GM12864 (cell line): ENCODE data around the gene CTSO.

Experiments used
- DNase-seq: peaks from one replicate; pipeline ENCODE4 v3.0.0-alpha.2; 2011; ENCODE audit warnings: low read depth
- H3K4me3 ChIP-seq: 2 replicates; pipeline ENCODE4 v1.5.1; 2011; ENCODE audit warnings: mild to moderate bottlenecking, low read depth, low read length, control low read depth
- TF ChIP-seq, protein P1 (sequence below): IDR thresholded peaks from 2 replicates; pipeline ENCODE4 v1.5.1; 2011; ENCODE audit warnings: low read depth, mild to moderate bottlenecking, moderate library complexity, low read length, control low read depth, inconsistent platforms; ENCODE audit errors: missing control alignments

CTSO gene

GRCh38 chr4:155956461-155956860 is 2.8 kb upstream of the CTSO start:
- TF ChIP-seq, protein P1, sequence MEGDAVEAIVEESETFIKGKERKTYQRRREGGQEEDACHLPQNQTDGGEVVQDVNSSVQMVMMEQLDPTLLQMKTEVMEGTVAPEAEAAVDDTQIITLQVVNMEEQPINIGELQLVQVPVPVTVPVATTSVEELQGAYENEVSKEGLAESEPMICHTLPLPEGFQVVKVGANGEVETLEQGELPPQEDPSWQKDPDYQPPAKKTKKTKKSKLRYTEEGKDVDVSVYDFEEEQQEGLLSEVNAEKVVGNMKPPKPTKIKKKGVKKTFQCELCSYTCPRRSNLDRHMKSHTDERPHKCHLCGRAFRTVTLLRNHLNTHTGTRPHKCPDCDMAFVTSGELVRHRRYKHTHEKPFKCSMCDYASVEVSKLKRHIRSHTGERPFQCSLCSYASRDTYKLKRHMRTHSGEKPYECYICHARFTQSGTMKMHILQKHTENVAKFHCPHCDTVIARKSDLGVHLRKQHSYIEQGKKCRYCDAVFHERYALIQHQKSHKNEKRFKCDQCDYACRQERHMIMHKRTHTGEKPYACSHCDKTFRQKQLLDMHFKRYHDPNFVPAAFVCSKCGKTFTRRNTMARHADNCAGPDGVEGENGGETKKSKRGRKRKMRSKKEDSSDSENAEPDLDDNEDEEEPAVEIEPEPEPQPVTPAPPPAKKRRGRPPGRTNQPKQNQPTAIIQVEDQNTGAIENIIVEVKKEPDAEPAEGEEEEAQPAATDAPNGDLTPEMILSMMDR: no peak
- no peak overlapping the region for H3K4me3 ChIP-seq
- DNase-seq: no peak

GRCh38 chr4:155954939-155955338 is 1.3 kb upstream of the CTSO start:
- TF ChIP-seq, protein P1: no peak
- no peak for DNase-seq
- no peak overlapping the region for H3K4me3 ChIP-seq

DNA sequence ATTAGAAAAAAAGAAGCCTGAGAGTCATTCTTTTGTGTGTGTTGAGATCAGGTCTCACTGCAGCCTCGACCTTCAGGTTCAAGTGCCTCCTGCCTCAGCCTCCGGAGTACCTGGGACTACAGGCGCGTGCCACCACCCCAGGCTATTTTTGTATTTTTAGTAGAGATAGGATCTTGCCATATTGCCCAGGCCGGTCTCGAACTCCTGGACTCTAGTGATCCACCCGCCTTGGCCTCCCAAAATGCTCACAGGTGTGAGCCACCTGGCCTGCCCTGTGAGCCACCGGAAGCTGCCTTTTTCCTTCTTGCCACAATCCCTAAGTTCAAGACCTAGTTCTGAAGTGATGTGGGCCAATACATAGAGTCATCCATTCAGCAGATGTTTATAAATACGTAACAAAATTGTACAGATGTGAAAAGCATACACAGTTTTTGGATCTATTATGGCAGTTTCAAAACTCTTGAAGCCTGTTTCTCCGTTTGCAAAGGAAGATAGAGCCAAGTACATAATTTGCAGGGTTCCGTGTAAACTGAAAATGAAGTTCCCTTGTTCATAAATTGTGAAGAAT is 536 bp upstream of the CTSO start:
- TF ChIP-seq, protein P1: no peak
- DNase-seq: no peak
- H3K4me3 ChIP-seq: peak overlapping the region; percentile 75

DNA sequence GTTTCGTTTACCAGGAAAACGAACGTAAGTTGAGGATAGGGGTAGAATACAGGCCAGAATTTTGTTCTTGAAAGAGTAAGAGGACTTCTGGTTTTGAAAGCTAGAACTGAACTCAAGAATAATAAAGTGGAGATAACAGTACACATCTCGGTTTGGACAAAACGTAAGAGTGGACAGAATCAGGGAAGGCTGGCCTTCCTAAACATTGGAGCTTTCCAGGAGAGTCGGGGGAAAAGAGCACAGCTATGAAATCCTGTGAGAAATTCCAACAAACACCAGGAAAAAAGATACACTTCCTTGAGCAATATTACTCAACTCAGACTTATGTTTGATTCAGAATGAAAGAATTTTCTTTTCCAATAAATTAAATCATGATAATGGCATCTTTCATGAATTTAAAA is 1.2 kb downstream of the CTSO start:
- DNase-seq: no peak
- TF ChIP-seq, protein P1: no peak
- no peak overlapping the region for H3K4me3 ChIP-seq

DNA sequence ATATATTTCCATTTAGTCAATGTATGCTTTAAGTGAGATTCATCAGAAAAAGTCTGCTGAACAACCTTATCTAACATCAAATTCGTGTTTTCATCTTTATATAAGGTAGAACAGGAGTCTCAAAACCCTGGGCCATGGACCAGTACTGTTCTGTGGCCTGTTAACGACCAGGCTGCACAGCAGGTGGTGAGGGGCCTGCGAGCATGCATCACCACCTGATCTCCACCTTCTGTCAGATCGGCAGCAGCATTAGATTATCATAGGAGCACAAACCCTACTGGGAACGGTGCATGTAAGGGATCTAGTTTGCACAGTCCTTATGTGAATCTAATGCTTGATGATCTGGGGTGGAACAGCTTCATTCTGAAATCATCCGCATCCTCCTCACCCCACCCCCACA is 3.2 kb downstream of the CTSO start:
- H3K4me3 ChIP-seq: no peak overlapping the region
- DNase-seq: no peak
- TF ChIP-seq, protein P1: no peak

DNA sequence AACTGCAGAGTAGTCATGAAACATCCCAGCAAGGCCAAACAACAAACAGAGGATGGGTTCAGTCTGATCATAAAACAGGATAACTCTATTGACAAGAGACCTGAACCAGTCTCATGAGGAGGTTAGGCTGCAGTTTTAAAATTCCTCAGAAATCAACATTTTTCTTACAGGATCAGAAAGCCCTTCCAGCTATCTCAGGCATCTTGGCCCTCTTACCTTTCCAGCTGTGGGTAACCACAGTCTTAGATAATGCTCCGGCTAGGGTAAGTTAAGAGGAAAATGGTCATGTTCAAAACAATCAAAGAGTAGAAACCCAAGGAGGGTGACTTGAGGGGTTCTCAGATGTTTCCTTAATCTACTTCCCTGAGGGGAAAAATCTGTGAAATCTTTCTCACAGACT is 5.1 kb downstream of the CTSO start:
- TF ChIP-seq, protein P1: no peak
- H3K4me3 ChIP-seq: no peak overlapping the region
- no peak for DNase-seq

DNA sequence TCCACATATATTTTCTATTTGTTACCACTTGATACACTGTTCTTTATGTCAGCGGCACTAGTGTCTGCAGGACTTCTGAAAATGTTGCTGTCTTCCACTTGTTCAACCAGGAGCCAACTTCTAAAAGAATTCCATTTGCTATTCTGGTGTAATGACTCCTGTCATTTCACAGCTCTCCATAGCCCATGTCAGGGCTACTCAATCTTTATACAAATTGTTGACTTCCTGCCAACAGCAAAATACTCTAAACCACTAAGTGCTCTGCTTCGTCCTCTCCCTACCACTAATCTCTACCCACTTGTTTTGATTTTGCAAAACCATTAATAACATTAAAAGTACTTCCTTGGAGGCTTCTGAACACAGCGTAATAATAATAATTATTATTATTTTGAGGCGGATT is 7.2 kb downstream of the CTSO start:
- TF ChIP-seq, protein P1: no peak
- DNase-seq: no peak
- H3K4me3 ChIP-seq: no peak overlapping the region
